HEK293 (cell line): ENCODE data around the gene GALNS.

Experiments used
- FEZF1 ChIP-seq: fragments of 450-650 bp; formaldehyde crosslinking; IDR thresholded peaks from 2 replicates; pipeline ENCODE4 v1.5.1; 2016; ENCODE audit warnings: missing biosample characterization, missing genetic modification characterization
- SCRT2 ChIP-seq: fragments of 450-650 bp; formaldehyde crosslinking; IDR thresholded peaks from 2 replicates; pipeline ENCODE4 v1.5.1; 2016; ENCODE audit warnings: missing biosample characterization, missing genetic modification characterization
- ZBTB26 ChIP-seq: fragments of 450-650 bp; formaldehyde crosslinking; optimal IDR thresholded peaks from 2 replicates; pipeline ENCODE3; 2016; ENCODE audit warnings: missing biosample characterization, mild to moderate bottlenecking, missing genetic modification characterization
- ZBTB48 ChIP-seq: fragments of 450-650 bp; formaldehyde crosslinking; IDR thresholded peaks from 2 replicates; pipeline ENCODE4 v1.5.1; 2016; ENCODE audit warnings: missing biosample characterization, missing genetic modification characterization
- ZBTB49 ChIP-seq: fragments of 450-650 bp; formaldehyde crosslinking; IDR thresholded peaks from 2 replicates; pipeline ENCODE4 v1.5.1; 2016; ENCODE audit warnings: missing biosample characterization, missing genetic modification characterization, low read depth
- ZNF146 ChIP-seq: fragments of 450-650 bp; formaldehyde crosslinking; IDR thresholded peaks from 2 replicates; pipeline ENCODE4 v1.5.1; 2016; ENCODE audit warnings: missing biosample characterization, missing genetic modification characterization
- ZNF239 ChIP-seq: fragments of 450-650 bp; formaldehyde crosslinking; IDR thresholded peaks from 2 replicates; pipeline ENCODE4 v1.5.1; 2016; ENCODE audit warnings: missing biosample characterization, missing genetic modification characterization
- ZNF274 ChIP-seq, 2 experiments: fragments of 200-500 bp in 1 of 2; fragments of 450-650 bp in 1 of 2; sonication (Bioruptor generic) in 1 of 2; formaldehyde crosslinking in 1 of 2; IDR thresholded peaks; 2 replicates each; pipeline versions ENCODE4 v1.5.1 to v1.6.1; 2014 to 2016; ENCODE audit warnings: borderline replicate concordance in 1 of 2, inconsistent platforms in 1 of 2, low read length in 1 of 2, missing biosample characterization in 1 of 2, missing genetic modification characterization in 1 of 2
- ZNF416 ChIP-seq: fragments of 450-650 bp; formaldehyde crosslinking; IDR thresholded peaks from 2 replicates; pipeline ENCODE4 v1.5.1; 2016; ENCODE audit warnings: missing biosample characterization, missing genetic modification characterization
- ZNF426 ChIP-seq: fragments of 450-650 bp; formaldehyde crosslinking; IDR thresholded peaks from 2 replicates; pipeline ENCODE4 v1.5.1; 2017; ENCODE audit warnings: missing biosample characterization, missing genetic modification characterization, mild to moderate bottlenecking, inconsistent platforms, moderate library complexity
- ZNF549 ChIP-seq: fragments of 450-650 bp; IDR thresholded peaks from 2 replicates; pipeline ENCODE4 v1.5.1; 2018; ENCODE audit warnings: missing biosample characterization, missing genetic modification characterization, mild to moderate bottlenecking, inconsistent platforms, moderate library complexity
- ZNF580 ChIP-seq: fragments of 450-650 bp; formaldehyde crosslinking; IDR thresholded peaks from 2 replicates; pipeline ENCODE4 v1.5.1; 2016; ENCODE audit warnings: missing biosample characterization, missing genetic modification characterization
- ZNF600 ChIP-seq: fragments of 450-650 bp; formaldehyde crosslinking; IDR thresholded peaks from 2 replicates; pipeline ENCODE4 v1.5.1; 2016; ENCODE audit warnings: missing biosample characterization, missing genetic modification characterization
- ZNF621 ChIP-seq: fragments of 450-650 bp; formaldehyde crosslinking; IDR thresholded peaks from 2 replicates; pipeline ENCODE4 v1.5.1; 2017; ENCODE audit warnings: missing biosample characterization, missing genetic modification characterization
- ZNF677 ChIP-seq: fragments of 450-650 bp; IDR thresholded peaks from 2 replicates; pipeline ENCODE4 v1.5.0; 2018; ENCODE audit warnings: missing biosample characterization, mild to moderate bottlenecking, missing genetic modification characterization, moderate library complexity
- ZNF843 ChIP-seq: fragments of 450-650 bp; formaldehyde crosslinking; IDR thresholded peaks from 2 replicates; pipeline ENCODE4 v1.5.1; 2016; ENCODE audit warnings: missing biosample characterization, missing genetic modification characterization
- ZSCAN18 ChIP-seq: fragments of 450-650 bp; formaldehyde crosslinking; IDR thresholded peaks from 2 replicates; pipeline ENCODE4 v1.5.1; 2016; ENCODE audit warnings: missing biosample characterization, missing genetic modification characterization
- ZSCAN4 ChIP-seq: fragments of 450-650 bp; formaldehyde crosslinking; IDR thresholded peaks from 2 replicates; pipeline ENCODE4 v1.5.1; 2017; ENCODE audit warnings: missing biosample characterization, missing genetic modification characterization

Gene GALNS

GRCh38 chr16:88770461-88771293 lies 86.1 kb downstream of the GALNS start (continued):
- TF ChIP-seq ZSCAN4, result no peak
- TF ChIP-seq ZBTB48 (tag by site-specific recombination), result peak; percentile 20; the same call in 1 of the 2 replicates
- TF ChIP-seq ZSCAN18, result no peak
- TF ChIP-seq ZNF146 (tag by site-specific recombination), result no peak
- TF ChIP-seq ZNF426, result no peak
- TF ChIP-seq ZBTB49, result no peak
- no peak for TF ChIP-seq ZNF621 (tag by site-specific recombination)
- no peak for TF ChIP-seq ZNF416 (tag by site-specific recombination)
- no peak for TF ChIP-seq SCRT2
- TF ChIP-seq ZNF600 (tag by site-specific recombination), result peak; percentile 96
- TF ChIP-seq ZNF677 (tag by site-specific recombination), result no peak
- peak; percentile 65 for TF ChIP-seq FEZF1 (tag by site-specific recombination)
- no peak for TF ChIP-seq ZNF549 (tag by site-specific recombination)
- TF ChIP-seq ZBTB26 (tag by site-specific recombination), result peak; percentile 21
- TF ChIP-seq ZNF843 (tag by site-specific recombination), result peak; percentile 75; the same call in 1 of the 2 replicates
- no peak for TF ChIP-seq ZNF274 (IDR thresholded peaks at IDR 0.05; ENCODE audit: low read length)
- TF ChIP-seq ZNF274 (tag by site-specific recombination; IDR thresholded peaks at IDR 0.05; ENCODE audit: borderline replicate concordance), result no peak
- TF ChIP-seq ZNF239 (tag by site-specific recombination), result 0 out of 2 replicates have a peak, but pooled peaks have one; percentile 10
- no peak for TF ChIP-seq ZNF580 (tag by site-specific recombination)
- TF ChIP-seq, all 188 proteins: peak for 51
